Tibial nerve (tissue), 4 donors: ENCODE results near the gene MARK2.

Experiments used
- CTCF ChIP-seq, 5 experiments: fragments of 200-600 bp in 3 of 5; fragments of 450-650 bp in 2 of 5; sonication (generic) in 3 of 5; IDR thresholded peaks; one replicate each; pipeline ENCODE4 v1.5.1; 2016 to 2019; ENCODE audit warnings: antibody characterized with exemption in 5 of 5, mild to moderate bottlenecking in 3 of 5, moderate library complexity in 2 of 5
- EP300 ChIP-seq, 2 donors: sonication (generic); formaldehyde crosslinking; IDR thresholded peaks; one replicate each; pipeline ENCODE4 v1.6.1; 2017; ENCODE audit warnings: antibody characterized with exemption in 2 of 2, mild to moderate bottlenecking in 1 of 2
- POLR2A ChIP-seq, 2 donors: fragments of 450-650 bp; IDR thresholded peaks; one replicate each; pipeline ENCODE4 v1.6.1; 2017; ENCODE audit warnings: antibody characterized with exemption in 2 of 2, mild to moderate bottlenecking in 2 of 2, moderate library complexity in 2 of 2

GRCh38 chr11:63883791-63884190, 44.9 kb downstream of the MARK2 start:
- TF ChIP-seq CTCF (IDR thresholded peaks at IDR 0.05) (no peak), EP300 (IDR thresholded peaks at IDR 0.05) (no peak), POLR2A (IDR thresholded peaks at IDR 0.05) (no peak)
